Fibroblast of lung (primary cell): ENCODE results near the gene ANKFY1.
"Not testable (repeated sequence)": the region's sequence is repeated elsewhere in the genome, so short reads cannot be mapped to it uniquely, and the experiment has no call there.

Experiments used
- EZH2 ChIP-seq: IDR thresholded peaks from 2 replicates; pipeline ENCODE4 v1.5.1; 2012; ENCODE audit warnings: low read length, control low read depth, mild to moderate bottlenecking; ENCODE audit errors: missing control alignments
- TF ChIP-seq, protein P1 (sequence below), 2 donors: IDR thresholded peaks in 1 of 2; conservative IDR thresholded peaks in 1 of 2; 1 replicate in 1 of 2; 2 replicates in 1 of 2; pipeline ENCODE4 v1.5.1; 2011 to 2012; ENCODE audit warnings: low read length in 2 of 2, control low read depth in 1 of 2, inconsistent platforms in 1 of 2, low read depth in 1 of 2, mild to moderate bottlenecking in 1 of 2

GRCh38 chr17:4138906-4139526 lies 124.8 kb downstream of the ANKFY1 start:
- TF ChIP-seq, protein P1, sequence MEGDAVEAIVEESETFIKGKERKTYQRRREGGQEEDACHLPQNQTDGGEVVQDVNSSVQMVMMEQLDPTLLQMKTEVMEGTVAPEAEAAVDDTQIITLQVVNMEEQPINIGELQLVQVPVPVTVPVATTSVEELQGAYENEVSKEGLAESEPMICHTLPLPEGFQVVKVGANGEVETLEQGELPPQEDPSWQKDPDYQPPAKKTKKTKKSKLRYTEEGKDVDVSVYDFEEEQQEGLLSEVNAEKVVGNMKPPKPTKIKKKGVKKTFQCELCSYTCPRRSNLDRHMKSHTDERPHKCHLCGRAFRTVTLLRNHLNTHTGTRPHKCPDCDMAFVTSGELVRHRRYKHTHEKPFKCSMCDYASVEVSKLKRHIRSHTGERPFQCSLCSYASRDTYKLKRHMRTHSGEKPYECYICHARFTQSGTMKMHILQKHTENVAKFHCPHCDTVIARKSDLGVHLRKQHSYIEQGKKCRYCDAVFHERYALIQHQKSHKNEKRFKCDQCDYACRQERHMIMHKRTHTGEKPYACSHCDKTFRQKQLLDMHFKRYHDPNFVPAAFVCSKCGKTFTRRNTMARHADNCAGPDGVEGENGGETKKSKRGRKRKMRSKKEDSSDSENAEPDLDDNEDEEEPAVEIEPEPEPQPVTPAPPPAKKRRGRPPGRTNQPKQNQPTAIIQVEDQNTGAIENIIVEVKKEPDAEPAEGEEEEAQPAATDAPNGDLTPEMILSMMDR (conservative IDR thresholded peaks at IDR 0.05 in 1 of 2, IDR thresholded peaks at IDR 0.05 in 1 of 2; ENCODE audit: low read depth in 1 of 2, low read length in 2 of 2), result not testable (repeated sequence)
- not testable (repeated sequence) for TF ChIP-seq EZH2
